GM21825 (cell line): ENCODE data around the gene USP6NL.
"Not testable (repeated sequence)": the region's sequence is repeated elsewhere in the genome, so short reads cannot be mapped to it uniquely, and the experiment has no call there.

Source experiments
- ATAC-seq: cut with Tn5 transposase; IDR thresholded peaks from one replicate; pipeline ENCODE4 v1.9.1; 2021; ENCODE audit warnings: mild to moderate bottlenecking, moderate library complexity; ENCODE audit not compliant: unreplicated experiment

USP6NL gene

GRCh38 chr10:11448545-11449244, 162.8 kb downstream of the USP6NL start:
- ATAC-seq: peak; percentile 78

DNA sequence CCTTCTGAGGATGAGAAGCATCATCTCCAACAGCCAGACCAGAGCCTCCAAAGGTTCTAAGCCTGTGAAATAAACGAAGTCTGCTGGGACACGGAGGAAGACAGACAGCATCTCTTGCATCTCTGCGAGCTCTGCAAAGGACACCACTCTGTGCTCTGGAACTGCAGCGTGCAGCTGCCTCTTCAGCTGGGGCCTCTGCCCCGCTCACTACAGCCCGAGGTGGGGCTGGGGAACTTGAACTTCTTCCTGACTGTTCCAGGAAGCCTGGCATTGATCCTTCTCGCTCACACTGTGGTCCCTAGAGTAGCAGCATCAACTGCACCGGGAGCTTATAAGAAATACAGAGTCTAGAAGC, 163.3 kb downstream of the USP6NL start:
- peak; percentile 52 for ATAC-seq

- ATAC-seq: no peak
Observed at GRCh38 chr10:11447586-11447985, 163.9 kb downstream of the USP6NL start.

GRCh38 chr10:11446864-11447263, 164.6 kb downstream of the USP6NL start:
- no peak for ATAC-seq

DNA sequence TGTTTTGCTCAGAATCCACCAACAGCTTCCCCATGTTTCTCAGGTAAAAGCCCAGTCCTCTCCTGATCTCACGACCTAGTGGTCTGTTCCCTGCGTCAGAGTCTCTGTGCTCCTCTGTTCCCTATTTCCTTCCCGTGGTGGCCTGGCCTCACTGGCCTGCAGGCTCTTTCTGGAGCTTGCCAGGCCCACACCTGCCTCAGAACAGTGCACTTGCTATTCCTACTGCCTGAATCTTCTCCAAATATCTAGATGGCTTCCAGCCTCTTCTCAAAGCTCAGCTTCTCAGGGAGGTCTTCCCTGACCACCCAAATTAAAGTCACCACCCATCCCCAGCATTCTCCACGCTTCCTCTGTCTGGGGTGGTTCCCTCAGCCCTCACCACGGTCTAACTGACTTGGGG, 165.3 kb downstream of the USP6NL start:
- no peak for ATAC-seq

DNA sequence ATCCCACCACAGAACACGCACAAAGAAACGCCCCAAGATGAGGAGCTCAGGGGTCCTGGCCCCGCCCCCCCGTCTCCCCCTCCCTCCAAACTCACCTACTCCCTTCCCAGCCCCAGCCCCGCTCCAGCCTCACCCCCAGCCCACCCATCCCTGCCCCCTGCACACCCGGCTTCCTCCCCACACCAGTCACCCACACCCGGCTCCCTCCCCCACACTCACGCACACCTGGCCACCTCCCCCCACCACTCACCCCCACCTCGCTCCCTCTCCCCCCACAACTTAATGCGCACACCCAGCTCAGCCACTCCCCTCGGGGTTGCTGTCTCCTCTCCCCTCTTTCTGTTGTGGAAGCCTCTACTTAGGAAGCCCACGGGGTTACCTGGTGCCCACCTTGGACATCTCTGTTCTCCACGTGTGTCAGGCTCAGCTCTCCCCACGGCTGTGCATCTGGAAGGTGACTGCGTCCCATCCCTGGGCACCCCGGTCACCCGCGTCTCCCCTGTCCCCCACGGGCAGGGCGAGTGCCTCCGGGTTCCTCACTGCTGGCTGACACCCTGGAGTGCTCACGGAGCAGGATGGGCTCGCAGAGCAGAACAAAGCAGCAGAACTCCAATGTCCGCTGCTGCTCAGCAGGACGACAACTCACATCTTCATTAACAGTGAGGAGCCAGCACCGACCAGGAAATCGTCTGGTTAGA, 166.8 kb downstream of the USP6NL start:
- no peak for ATAC-seq

- no peak for ATAC-seq
Observed at GRCh38 chr10:11444155-11444530, 167.3 kb downstream of the USP6NL start.

- no peak for ATAC-seq
Observed at GRCh38 chr10:11443468-11444154, 167.8 kb downstream of the USP6NL start.

DNA sequence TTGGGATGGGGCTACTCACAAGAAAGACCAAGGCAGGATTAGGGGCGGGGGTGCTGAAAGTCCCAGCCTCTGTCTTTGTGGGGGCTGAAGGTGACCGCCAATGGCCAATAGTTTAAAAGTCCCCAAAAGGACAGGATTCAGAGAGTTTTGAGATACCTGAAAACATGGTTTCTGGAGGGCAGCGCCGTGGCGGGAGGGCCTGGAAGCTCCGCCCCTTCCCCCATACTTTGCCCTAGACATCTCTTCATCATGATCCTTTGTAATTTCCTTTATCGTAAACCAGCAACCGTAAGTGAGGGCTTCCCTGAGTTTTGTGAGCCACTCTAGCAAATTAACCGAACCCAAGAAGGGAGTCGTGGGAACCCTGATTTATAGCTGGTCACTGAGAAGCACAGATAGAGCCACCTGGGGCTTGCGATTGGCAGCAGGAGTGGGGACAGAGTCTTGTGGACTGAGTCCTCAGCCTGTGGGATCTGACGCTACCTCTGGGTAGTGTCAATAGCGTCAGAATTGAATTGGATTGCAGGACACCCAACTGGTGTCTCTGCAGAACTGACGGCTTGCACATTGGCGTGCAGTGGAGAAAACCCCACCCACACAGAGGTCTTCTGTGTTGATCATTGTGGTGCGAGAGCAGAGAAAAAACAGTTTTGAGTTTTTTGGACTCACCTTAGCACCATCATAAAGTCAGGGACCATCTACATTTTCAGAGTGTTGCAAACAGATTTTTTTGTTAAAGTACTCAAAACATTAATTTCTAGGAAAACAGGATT, 169.3 kb downstream of the USP6NL start:
- ATAC-seq: no peak

DNA sequence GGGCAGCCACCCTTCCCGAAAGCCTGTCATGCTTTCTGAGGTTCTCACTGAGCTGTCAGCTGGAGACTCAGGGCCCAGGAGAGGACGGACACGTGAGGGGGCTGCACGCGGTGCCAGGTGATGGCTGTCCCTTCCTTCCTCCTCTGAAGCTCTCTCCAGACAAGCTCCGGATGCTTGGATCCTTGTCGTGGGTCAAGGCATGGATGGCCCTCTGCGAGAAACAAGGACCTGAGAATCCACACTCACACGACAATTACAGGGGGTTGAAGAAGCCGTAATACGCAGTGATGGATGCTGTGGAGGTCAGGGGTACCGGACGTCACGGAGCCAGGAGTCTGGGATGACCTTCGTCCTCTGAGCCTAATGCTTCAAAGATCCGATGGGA, 170.3 kb downstream of the USP6NL start:
- no peak for ATAC-seq

GRCh38 chr10:11440250-11441150, 170.9 kb downstream of the USP6NL start:
- ATAC-seq: peak; percentile 45

DNA sequence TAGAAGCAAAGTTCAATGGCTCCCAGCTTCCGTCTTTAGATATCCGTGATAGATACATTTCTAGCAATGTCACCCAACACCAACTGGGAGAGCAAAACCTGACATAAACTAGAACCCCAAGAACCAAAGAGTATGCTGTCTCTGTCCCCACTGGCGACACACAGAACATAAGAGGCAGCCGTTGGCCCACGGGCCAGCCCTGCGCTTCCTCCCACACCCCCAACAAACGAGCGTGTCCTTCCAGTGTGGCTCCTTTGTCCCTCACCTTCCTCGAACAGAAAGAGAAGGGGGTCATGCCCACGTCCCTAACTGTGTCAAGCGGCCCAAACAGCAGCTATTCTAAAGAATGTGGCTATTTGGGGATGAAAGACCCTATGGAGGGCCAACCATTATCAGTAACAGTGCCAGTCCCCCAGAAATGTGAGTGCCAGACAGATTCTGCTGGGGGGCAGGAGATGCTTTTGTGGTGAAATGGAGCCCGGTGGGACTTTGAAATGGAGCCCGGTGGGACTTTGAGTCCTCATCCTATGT, 171.9 kb downstream of the USP6NL start:
- ATAC-seq: no peak

GRCh38 chr10:11437391-11438142, 173.9 kb downstream of the USP6NL start:
- ATAC-seq: no peak

- ATAC-seq: not testable (repeated sequence)
Observed at GRCh38 chr10:11436445-11436844, 175.0 kb downstream of the USP6NL start.

- ATAC-seq: no peak
Observed at GRCh38 chr10:11435581-11435981, 175.9 kb downstream of the USP6NL start.

DNA sequence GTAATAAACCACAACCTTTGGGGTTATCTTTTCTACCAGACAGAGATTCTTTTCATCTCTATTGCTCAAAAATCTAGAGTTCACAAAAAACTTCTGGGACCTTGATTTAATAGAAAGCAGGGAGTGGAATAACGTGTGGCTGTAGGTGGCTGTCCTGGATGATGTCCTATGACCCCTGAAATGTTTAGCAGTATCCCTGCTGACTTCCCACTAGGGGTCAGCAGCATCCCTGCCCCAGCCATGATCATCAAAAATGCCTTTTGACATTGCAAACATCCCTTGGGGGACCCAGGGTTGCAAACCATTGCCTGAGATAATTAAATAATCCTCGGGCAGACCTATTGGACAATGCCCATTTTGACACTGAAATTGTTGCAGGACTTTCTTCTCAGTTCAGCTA, 177.1 kb downstream of the USP6NL start:
- no peak for ATAC-seq

- no peak for ATAC-seq
Observed at GRCh38 chr10:11433657-11434056, 177.8 kb downstream of the USP6NL start.

- no peak for ATAC-seq
Observed at GRCh38 chr10:11431216-11431555, 180.3 kb downstream of the USP6NL start.

DNA sequence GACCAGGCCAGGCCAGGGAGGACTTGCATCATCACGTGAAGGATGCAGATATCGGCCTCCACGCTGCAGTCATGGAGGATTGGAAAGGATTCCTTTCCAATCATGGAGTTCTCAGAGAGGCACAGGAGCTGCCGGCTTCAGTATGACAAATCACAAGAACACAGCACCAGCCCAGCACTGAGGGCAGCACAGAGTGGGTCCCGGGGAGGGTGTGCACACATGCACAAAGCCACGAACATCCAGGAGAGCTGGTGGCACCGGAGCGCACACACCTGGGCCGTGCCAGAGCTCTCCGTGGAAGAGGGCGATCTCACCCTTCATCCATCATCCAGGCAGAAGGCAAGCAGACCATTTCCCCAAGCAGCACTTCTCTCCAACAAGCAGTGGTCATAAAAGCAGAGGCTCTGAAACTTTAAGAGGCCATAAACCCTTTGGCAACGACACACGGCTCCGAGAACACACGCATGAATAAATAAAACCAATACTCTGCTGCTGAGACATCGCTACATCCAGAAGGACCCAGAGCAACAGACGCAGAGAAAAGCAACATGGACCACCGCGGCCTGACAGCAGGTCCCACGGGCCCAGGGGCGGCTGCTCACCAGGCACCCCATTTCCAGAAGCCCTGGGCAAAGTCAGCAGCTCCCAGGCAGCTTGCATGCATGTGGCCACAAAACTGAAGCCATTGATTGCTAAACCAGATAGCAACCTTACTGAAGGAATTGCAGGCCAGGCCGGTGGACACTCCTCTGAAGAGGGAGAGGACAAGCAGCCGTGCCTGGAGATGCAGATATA, 180.8 kb downstream of the USP6NL start:
- ATAC-seq: no peak
